Epithelial cell of proximal tubule (primary cell): ENCODE data around the gene RNF182. TPM values are rescaled to one million over a fixed set of nuclear protein-coding genes. Genes with fewer than 3 reads are reported as not detected.
"Not testable (repeated sequence)": the region's sequence is repeated elsewhere in the genome, so short reads cannot be mapped to it uniquely, and the experiment has no call there.

ENCODE experiments used
- DNase-seq: peaks from one replicate; pipeline ENCODE4 v3.0.0-alpha.2; 2011; ENCODE audit warnings: low read depth
- H3K4me3 ChIP-seq: 2 replicates; pipeline ENCODE4 v1.5.1; 2011; ENCODE audit warnings: low read depth, mild to moderate bottlenecking, low read length
- CTCF ChIP-seq: conservative IDR thresholded peaks from 2 replicates; pipeline ENCODE4 v1.5.1; 2012; ENCODE audit warnings: low read depth, mild to moderate bottlenecking, low read length
- total RNA-seq: library from RNA; depleted of rRNA; stranded (reverse); fragments of >200 nt; gene quantifications from 2 replicates; pipeline ENCODE4 v1.2.3, GENCODE V29; 2015

The RNF182 gene
- total RNA-seq, 1 donor from 2014 or later: 19.1 TPM

DNA sequence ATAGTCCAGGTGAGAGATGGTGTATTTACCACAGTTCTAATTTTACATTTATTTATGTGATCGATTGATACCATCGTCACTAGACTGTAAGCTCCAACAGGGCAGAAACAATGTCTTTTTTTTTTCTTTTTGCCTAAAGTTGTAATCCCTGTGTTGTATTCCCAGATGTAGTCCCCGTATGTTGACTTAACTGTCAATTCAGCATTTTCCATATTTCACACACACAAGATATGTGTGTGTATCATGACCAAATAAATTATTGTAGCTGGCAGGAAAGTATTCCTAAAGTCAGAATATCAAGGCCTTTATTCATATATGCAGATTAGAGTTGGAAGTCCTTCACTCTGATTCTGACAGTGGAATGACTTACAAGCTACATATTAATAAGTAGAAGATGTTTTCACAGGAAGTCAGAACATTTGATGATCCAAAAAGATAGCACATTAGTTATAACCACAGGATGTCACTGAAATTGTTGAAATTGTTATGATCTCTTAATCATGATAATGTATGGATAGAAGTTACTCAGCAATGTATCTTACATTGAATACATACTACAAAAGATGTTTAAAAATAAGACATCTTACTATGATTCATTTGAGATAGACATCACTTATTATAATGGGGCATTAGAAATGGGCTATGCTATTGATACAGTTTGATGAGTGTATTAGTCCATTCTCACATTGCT, 10.6 kb downstream of the RNF182 start:
- no peak for DNase-seq
- H3K4me3 ChIP-seq: no peak overlapping the region
- TF ChIP-seq CTCF: no peak

DNA sequence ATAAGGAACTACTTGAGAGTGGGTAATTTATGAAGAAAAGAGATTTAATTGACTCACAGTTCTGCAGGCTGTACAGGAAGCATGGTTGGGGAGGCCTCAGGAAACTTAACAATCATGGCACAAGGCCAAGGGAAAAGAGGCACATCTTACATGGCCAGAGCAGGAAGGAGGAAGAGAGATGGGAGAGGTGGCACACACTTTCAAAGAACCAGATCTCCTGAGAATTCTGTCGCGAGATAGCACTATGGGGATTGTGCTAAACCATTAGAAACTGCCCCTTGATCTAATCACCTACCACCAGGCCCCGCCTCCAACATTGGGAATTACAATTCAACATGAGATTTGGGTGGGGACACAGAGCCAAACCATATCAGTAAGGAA, 11.1 kb downstream of the RNF182 start:
- not testable (repeated sequence) for H3K4me3 ChIP-seq, DNase-seq

DNA sequence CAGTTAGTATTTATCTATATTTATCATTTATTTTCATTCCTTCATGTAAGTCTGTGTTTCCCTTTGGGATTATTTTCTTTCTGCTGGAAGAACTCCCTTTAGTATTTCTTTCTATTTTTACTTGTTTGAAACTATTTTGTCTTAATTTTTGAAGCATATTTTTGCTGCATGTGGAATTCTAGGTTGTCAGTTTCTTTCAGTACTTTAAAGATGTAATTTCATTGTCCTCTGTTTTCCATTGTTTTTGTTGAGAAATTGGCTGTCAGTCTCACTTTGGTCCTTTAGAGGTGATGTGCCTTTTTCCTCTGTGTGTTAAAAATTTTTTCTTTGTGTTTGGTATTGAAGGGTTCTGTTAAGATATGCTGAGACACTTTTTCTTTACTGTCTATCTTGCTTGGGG, 17.1 kb downstream of the RNF182 start:
- H3K4me3 ChIP-seq: no peak overlapping the region
- no peak for TF ChIP-seq CTCF
- DNase-seq: no peak

DNA sequence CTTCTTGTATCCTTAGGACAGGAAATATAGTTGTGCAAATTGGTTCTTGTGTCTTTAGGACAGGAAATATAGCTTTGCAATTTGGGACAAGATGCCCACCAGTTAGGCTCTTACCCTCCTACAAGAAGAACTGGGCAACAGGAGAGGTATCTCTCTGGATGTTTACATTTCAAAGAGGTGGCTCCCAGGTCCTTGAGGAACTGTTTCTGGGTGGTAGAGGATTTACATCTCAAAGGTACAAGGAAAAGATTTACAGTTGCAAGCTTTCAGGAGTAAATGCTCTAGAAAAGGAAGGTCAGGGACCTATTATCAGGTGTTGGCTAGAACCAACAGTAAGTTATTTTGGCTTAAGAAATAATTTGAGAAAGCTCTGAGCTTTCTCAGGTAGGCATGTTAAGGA, 19.2 kb downstream of the RNF182 start:
- no peak for DNase-seq
- no peak overlapping the region for H3K4me3 ChIP-seq
- TF ChIP-seq CTCF: no peak

GRCh38 chr6:13946506-13946905, 21.8 kb downstream of the RNF182 start:
- DNase-seq: no peak
- H3K4me3 ChIP-seq: no peak overlapping the region

DNA sequence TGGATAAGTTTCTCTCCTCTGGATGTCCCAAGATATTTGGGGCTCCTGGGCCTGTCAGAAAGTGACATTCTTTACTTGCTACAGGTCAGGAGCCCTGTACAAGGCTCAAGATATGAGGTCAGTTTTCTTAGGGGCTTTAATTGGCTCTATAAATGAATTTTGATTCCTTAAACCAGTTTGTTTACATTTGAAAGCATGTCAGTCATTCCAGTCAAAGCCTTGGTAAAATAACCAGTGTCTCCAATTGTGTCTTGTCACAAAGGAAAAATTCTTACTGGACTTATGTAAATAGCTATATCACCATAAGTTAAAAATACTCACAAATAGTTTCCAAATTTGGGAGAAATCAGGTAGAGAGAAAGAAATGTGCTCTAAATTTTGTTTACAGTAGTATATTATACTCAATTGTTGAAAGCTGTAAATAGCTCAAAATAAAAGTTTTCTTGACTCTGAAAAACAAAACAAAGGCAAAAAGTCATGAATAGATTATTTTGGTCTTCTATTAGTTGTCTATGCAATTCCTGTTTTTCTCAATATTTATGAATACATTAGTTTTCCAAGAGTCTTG, 22.9 kb downstream of the RNF182 start:
- no peak for TF ChIP-seq CTCF
- no peak for DNase-seq
- H3K4me3 ChIP-seq: no peak overlapping the region

More at GRCh38 chr6:13946506-13946905, 21.8 kb downstream of the RNF182 start:
- TF ChIP-seq CTCF: no peak

DNA sequence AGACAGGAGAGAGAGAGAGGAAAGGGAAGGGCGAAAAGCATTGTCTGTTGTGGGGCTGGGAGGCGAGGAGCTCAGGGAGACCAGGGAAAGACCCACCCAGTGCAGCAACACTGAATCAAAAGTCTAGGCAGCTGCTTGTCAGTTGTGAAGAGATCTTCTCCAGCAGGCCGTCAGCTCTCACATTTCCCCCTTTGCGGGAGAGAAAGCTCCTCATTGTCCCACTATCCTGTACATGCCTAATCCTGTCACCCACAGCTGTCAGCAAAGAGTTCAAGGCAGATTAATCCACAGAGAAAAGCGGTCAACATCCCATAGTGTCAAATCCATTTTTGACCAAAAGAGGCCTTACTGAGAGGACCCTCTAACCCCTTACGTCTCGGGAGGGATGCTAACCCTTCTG, 27.3 kb downstream of the RNF182 start:
- no peak for TF ChIP-seq CTCF
- no peak for DNase-seq
- H3K4me3 ChIP-seq: no peak overlapping the region
